ENCODE data around the gene C2orf76. TPM values are rescaled to one million over a fixed set of nuclear protein-coding genes. Genes with fewer than 3 reads are reported as not detected.

C2orf76 gene
- total RNA-seq, 1 donor, result 8.6 TPM

GRCh38 chr2:119305497-119306195 is 61.0 kb downstream of the C2orf76 start:
- DNase-seq (ENCODE audit: low read depth), result no peak
- H3K4me3 ChIP-seq (ENCODE audit: low read depth, low read length), result no peak overlapping the region
- TF ChIP-seq CTCF (IDR thresholded peaks at IDR 0.05; ENCODE audit: insufficient read depth, low read depth, low read length), result no peak

GRCh38 chr2:119304847-119305246 is 61.8 kb downstream of the C2orf76 start:
- no peak for DNase-seq (ENCODE audit: low read depth)
- no peak overlapping the region for H3K4me3 ChIP-seq (ENCODE audit: low read depth, low read length)
- no peak for TF ChIP-seq CTCF (IDR thresholded peaks at IDR 0.05; ENCODE audit: insufficient read depth, low read depth, low read length)

- no peak for TF ChIP-seq CTCF (IDR thresholded peaks at IDR 0.05; ENCODE audit: insufficient read depth, low read depth, low read length)
- H3K4me3 ChIP-seq (ENCODE audit: low read depth, low read length), result no peak overlapping the region
- no peak for DNase-seq (ENCODE audit: low read depth)
These were observed 65.2 kb downstream of the C2orf76 start for GRCh38 chr2:119301413-119301812.

GRCh38 chr2:119295688-119296375 is 70.8 kb downstream of the C2orf76 start:
- H3K4me3 ChIP-seq (ENCODE audit: low read depth, low read length), result no peak overlapping the region
- no peak for DNase-seq (ENCODE audit: low read depth)
- TF ChIP-seq CTCF (IDR thresholded peaks at IDR 0.05; ENCODE audit: insufficient read depth, low read depth, low read length), result no peak

GRCh38 chr2:119294671-119295070 is 72.0 kb downstream of the C2orf76 start:
- no peak for DNase-seq (ENCODE audit: low read depth)
- no peak overlapping the region for H3K4me3 ChIP-seq (ENCODE audit: low read depth, low read length)
- no peak for TF ChIP-seq CTCF (IDR thresholded peaks at IDR 0.05; ENCODE audit: insufficient read depth, low read depth, low read length)

- H3K4me3 ChIP-seq (ENCODE audit: low read depth, low read length), result no peak overlapping the region
- no peak for TF ChIP-seq CTCF (IDR thresholded peaks at IDR 0.05; ENCODE audit: insufficient read depth, low read depth, low read length)
- DNase-seq (ENCODE audit: low read depth), result no peak
These were observed 72.7 kb downstream of the C2orf76 start for GRCh38 chr2:119293900-119294299.
